ENCODE results near the gene OLFML2A.

Gene OLFML2A

DNA sequence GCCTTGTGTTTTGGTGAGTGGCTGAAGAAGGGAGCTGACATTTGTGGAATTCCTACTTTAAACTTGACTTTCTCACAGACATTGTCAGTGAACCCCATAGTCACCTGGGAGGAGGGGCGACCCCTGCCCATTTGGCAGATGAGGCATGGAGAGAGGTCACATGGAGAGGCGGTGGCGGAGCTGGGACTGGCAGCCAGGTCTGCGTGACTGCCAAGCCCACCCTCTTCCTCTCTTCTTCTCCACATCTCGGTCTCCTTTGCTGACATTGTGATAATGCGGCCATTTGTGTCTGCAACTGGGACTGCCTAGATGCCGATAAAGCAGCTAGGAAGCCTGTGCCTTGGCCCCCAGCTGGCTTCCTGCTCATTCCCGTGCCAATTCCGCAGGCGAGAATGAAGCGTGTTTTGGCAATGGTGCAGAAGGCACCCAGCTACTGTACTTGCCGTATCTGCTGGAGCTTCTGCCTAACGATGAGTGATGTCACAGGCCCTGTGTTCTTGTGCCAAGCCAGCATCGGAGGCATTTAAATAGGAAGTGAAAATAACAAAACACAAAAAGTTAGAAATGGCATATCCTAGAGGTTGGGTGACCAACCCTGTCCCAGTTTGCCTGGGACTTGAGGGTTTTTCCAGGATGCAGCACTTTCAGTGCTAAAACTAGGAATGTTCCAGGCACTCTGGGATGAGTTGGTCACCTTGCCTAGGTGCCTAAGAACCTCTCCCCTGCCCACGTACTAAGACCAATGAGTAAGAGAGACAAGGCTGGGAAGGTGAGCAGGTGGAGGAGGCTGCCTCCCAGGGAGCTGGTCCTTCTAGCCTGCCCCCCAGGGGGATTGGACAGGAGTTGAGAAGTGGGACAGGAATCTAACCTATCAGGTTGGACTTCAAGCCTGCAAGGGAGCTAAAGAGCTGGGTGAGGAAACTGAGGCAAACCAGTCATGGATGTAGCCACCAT, 23.6 kb downstream of the OLFML2A start:
- peak; percentile 23 for DNase-seq

GRCh38 chr9:124801356-124801755, 24.4 kb downstream of the OLFML2A start:
- DNase-seq, result no peak

DNA sequence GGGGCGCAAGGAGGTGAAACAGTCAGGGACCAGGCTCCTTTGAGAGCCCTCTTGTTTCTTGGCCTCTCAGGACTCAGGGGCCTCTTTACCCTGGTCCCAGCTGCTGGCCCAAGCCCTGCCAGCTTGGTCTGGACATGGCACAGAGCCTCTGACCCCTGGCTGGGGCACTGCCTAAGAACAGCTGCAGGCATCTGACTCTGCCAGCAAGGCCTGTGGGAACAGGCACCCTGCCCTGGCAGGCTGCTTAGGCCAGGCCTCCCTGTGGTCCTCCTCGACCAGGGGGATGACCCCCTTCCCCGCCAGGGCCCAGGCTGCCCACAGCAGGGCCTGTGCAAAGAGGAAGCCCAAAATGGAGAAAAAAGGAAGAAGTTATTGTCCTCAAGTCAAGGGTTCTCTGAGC, 25.5 kb downstream of the OLFML2A start:
- no peak for DNase-seq

- DNase-seq, result no peak
Observed at GRCh38 chr9:124803911-124804310, 27.0 kb downstream of the OLFML2A start.

GRCh38 chr9:124805186-124805585, 28.3 kb downstream of the OLFML2A start:
- DNase-seq, result no peak

GRCh38 chr9:124808246-124808956, 31.5 kb downstream of the OLFML2A start:
- no peak for DNase-seq

- no peak for DNase-seq
Observed at GRCh38 chr9:124809211-124809610, 32.3 kb downstream of the OLFML2A start.

GRCh38 chr9:124809741-124810500, 33.0 kb downstream of the OLFML2A start:
- DNase-seq, result no peak

DNA sequence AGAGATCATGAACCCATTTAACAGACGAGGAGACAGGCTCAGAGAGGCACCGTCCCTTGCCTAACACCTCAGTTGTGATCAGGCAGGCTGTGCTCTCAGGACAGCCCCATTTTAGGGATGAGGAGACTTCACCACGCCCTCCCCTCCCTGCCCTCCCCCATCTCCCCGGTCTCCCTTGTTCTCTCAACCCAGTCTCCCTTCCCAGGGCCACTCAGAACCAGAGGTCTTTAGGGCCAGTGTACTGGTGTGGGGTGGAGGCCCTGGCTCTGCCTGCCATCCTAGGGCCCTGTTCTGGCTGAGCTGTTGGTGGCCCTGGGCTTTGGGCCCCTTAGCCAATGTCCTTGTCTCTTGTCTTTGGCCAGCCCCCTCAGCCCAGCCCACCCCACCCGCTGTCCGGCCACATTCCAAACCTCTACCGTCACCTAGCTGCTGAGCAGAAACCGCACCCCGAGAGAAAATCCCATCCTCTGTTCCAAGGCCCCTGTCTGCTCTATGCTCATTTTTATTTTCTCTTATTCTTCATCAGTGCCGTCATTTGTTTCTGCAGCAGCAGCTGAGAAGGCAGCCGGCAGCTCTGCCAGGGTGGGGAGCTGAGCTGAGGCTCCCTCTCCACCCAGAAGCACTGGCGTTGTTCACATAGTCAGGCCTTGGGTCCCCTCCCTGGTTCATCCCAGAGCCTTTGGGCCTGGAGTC, 33.9 kb downstream of the OLFML2A start:
- DNase-seq, result no peak

DNA sequence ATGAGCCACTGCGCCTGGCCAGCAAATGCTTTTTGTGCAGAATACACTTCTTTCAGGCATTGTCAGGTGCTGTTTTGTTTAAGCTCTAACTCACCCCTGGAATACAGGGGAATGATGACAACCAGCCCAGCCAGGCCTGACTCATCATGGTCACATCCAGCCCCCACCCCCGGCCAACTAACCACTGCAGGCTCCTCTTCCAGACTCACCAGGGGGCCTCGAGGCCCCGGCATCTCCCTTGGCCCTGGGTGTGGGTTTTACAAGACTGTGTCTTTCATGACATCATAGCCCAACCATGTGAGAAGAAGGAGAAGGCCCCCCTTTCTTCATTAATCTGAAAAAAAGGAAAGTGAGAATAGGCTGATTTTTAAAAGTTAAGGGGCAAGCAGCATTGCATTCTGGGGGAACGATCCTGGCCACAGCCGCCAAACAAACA, 35.5 kb downstream of the OLFML2A start:
- DNase-seq, result no peak

DNA sequence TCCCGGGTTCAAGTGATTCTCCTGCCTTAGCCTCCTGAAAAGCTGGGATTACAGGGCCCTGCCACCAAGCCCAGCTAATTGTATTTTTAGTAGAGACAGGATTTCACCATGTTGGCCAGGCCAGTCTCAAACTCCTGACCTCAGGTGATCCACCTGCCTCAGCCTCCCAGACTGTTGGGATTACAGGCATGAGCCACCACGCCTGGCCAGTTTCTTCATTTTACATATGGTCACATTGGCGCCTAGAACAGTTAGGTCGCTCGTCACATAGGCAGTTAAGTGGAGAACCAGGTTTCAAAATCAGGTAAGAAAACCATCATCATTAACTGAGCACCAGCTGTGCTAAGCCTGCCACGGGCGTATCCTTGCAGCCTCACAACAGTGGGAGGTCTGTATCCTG, 36.1 kb downstream of the OLFML2A start:
- no peak for DNase-seq

GRCh38 chr9:124813501-124814163, 36.7 kb downstream of the OLFML2A start:
- no peak for DNase-seq

DNA sequence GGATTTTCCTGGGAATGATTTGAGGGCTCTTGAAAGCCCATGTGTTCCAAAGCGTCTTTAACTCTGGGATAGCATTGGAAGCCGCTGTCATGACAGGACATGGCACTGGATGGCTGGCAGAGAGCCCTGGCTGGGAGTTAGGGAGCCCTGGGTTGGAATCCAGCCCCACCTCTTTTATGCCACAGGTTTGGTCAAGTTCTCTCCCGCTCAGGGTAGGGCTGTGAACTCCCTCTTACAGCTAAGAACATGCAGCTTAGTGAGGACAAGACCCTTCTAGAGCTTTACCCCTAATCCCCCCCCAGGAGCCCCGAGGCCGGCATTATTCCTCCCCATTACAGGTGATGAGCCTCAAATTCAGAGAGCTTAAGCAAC, 37.2 kb downstream of the OLFML2A start:
- DNase-seq, result no peak

GRCh38 chr9:124815601-124816000, 38.7 kb downstream of the OLFML2A start:
- DNase-seq, result no peak

DNA sequence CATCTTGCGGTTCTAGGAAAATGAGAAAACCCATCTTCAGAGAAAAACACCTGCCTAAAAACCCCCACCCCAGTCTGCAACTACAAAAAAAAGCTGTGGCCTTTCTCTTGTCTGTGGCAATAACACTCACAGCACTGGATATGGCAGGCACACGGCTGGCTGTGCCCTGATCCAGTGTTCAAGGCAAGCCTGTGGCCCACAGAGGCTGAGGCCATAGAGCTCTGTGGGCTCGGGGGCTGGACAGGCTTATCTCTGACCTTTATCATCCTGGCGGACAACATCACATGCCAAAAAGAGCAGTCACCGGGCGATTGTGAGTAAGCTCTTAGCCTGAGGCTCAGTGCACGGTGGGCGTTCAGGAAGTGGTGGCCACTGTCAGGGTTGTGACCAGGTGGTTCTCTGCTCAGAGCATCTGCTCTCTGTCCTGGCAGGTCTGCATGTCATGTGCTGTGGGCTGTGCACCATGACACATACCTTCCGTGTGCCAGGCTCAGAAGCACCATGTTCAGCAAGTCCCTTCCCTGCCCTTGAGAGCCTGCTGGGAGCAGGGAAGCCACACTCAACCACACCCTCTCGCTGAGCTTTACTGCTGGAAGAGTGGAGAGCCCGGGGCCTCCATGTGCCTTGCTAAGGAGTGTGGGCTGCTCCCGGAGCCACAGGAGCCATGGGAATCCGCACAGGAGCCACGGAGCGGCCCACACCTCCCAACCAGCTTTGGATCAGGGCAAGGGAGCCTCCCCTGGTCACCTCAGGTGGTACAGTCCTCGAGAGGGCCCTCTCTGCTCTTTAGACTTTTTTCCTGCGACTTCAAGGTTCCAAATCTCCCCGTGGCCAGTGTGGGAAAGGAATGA, 41.7 kb downstream of the OLFML2A start:
- DNase-seq, result peak; percentile 26

DNA sequence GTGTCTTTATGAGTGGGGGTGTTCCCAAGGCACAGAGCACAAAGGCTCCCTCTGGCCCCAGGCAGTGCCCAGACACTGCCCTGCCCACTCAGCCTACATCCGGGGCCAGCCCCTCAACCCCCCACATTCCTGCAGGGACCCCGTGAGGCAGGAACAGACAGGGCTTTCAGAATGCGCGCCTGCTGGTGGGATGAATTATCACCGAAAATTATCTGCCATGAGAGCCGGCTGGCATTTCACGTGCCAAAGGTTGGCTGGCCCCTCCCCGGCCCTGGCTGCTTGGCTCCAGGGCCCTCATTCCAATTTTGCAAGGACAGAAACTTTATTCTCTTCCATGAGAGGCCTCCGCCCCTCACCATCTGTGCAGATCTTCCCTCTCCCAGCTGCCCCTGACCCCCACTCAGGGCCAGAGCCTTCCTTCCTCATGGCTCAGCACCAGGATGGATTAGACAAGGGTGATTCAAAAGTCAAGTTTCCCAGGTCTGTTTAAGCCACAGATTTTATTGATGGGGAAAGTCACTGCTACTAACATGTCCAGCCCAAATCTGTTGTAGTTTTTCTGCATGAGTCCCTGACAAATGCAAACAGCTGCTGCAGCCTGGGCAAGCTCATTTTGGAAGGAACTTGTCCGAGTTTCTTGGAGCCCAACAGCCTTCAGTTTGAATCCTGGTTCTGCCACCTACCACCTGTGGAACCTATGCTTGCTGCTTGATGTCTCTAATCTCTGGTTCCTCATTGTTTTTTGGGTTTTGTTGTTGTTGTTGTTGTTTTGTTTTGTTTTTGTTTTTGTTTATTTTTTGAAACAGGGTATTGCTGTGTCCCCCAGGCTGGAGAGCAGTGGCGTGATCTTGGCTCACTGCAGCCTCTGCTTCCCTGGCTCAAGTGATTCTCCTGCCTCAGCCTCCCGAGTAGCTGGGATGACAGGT, 44.0 kb downstream of the OLFML2A start:
- DNase-seq, result no peak

DNA sequence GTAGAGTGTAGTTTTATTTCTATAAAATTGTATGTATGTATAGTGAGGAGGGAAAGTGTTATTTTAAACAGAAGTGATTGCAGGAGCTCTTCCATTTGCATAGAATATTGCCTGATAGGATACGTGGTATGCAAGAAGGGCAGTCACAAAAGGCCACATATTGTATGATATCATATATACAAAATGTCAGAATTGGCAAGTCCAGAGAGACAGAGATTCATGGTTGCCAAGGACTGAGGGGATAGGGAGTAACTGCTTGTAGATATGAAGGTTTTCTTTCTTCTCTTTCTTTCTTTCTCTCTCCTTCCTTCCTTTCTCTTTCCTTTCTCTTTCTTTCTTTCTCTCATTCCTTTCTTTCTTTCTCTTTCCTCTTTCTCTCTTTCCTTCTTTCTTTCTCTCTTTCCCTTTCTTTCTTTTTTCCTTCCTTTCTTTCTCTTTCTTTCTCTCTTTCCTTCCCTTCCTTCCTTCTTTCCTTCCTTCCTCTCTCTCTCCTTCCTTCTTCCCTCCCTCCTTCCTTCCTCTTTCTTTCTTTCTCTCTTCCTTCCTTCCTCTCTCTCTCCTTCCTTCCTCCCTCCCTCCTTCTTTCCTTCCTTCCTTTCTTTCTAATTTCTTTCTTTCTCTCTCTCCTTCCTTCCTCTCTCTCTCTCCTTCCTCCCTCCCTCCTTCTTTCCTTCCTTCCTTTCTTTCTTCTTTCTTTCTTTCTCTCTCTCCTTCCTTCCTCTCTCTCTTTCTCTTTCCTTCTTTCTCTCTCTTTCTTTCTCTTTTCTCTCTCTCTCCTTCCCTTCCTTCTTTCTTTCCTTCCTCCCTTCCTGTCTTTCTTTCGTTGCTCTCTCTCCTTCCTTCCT, 51.8 kb downstream of the OLFML2A start:
- DNase-seq, result no peak

- DNase-seq, result no peak
Observed at GRCh38 chr9:124829334-124829669, 52.4 kb downstream of the OLFML2A start.

DNA sequence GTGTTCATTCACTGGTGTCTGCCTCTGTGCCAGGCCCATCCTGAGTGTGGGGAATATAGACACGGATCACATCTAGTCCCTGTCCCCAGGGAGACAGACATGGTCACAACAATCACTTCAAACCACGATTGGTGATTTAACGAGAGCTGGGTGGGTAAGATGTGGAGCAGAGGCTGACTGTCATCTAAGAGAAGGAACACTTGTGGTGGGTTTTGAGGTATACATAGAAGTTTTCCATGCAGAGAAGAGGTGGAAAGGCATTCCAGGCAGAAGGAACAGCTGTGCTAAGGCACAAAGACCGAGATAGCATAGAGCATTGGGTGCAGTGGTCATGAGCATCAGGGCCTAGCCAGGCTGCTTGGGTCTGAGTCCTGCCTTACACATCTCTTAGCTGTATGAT, 53.7 kb downstream of the OLFML2A start:
- no peak for DNase-seq
